B cell (primary cell): ENCODE measurements around the gene ZFYVE21. TPM values are rescaled to one million over a fixed set of nuclear protein-coding genes. Genes with fewer than 3 reads are reported as not detected.

Source experiments
- ATAC-seq: fragments of 200-7000 bp; cut with Tn5 transposase; one replicate; pipeline ENCODE4 v1.10.0; 2021; ENCODE audit warnings: low read depth, mild to moderate bottlenecking, moderate number of reproducible peaks, moderate library complexity
- CTCF ChIA-PET: fragments of 350-600 bp; sonication (Branson Sonifier 250); formaldehyde crosslinking; loops from one replicate; lab custom pipeline; 2021; ENCODE audit warnings: antibody characterized with exemption, inconsistent platforms; lab: Charles Lee
- POLR2A ChIA-PET: fragments of 350-600 bp; sonication (Branson Sonifier 250); formaldehyde crosslinking; loops from one replicate; lab custom pipeline; 2021; ENCODE audit warnings: antibody characterized with exemption; lab: Charles Lee
- DNase-seq: peaks from one replicate; pipeline ENCODE4 v3.0.0; 2013
- H2AFZ ChIP-seq: 2 replicates; pipeline ENCODE4 v1.6.1; 2012; ENCODE audit warnings: mild to moderate bottlenecking, low read depth, low read length; ENCODE audit not compliant: insufficient read depth, poor library complexity, severe bottlenecking
- H3K27ac ChIP-seq, 2 donors: 1 replicate in 1 of 2; 2 replicates in 1 of 2; pipeline ENCODE4 v1.5.1; 2012 to 2013; ENCODE audit warnings: low read length in 2 of 2, mild to moderate bottlenecking in 2 of 2, moderate library complexity in 1 of 2
- H3K27me3 ChIP-seq, 4 experiments: fragments of 200-600 bp in 1 of 4; sonication (generic) in 1 of 4; replicated peaks in 1 of 4; 1 replicate in 2 of 4; 2 replicates in 2 of 4; pipeline versions ENCODE4 v1.6.1 to v1.7.0; 2013 to 2016; ENCODE audit warnings: low read length in 3 of 4, mild to moderate bottlenecking in 2 of 4, mixed read lengths in 1 of 4, moderate library complexity in 1 of 4; ENCODE audit not compliant: insufficient read depth in 4 of 4, control insufficient read depth in 3 of 4; ENCODE audit errors: control extremely low read depth in 1 of 4
- H3K36me3 ChIP-seq, 2 experiments: replicated peaks in 1 of 2; 1 replicate in 1 of 2; 2 replicates in 1 of 2; pipeline versions ENCODE4 v1.6.1 to v1.7.1; 2013; ENCODE audit warnings: low read length in 1 of 2; ENCODE audit not compliant: insufficient read depth in 2 of 2, control insufficient read depth in 1 of 2; ENCODE audit errors: control extremely low read depth in 1 of 2, extremely low read depth in 1 of 2
- H3K4me1 ChIP-seq, 2 donors: fragments of 200-600 bp in 1 of 2; sonication (generic) in 1 of 2; 1 replicate in 1 of 2; 2 replicates in 1 of 2; pipeline versions ENCODE4 v1.5.1 to v1.6.1; 2013 to 2017; ENCODE audit warnings: low read length in 2 of 2; ENCODE audit not compliant: control insufficient read depth in 2 of 2, insufficient read depth in 2 of 2
- H3K4me2 ChIP-seq: replicated peaks from 2 replicates; pipeline ENCODE3; 2012; ENCODE audit warnings: mild to moderate bottlenecking, low read depth, low read length; ENCODE audit not compliant: poor library complexity, severe bottlenecking
- H3K4me3 ChIP-seq, 5 experiments: fragments of 200-600 bp in 1 of 5; sonication (generic) in 1 of 5; 1 replicate in 3 of 5; 2 replicates in 2 of 5; pipeline versions ENCODE4 v1.5.1 to v1.7.0; 2011 to 2016; ENCODE audit warnings: low read length in 4 of 5, mild to moderate bottlenecking in 4 of 5, low read depth in 2 of 5, control low read depth in 1 of 5, moderate library complexity in 1 of 5; ENCODE audit not compliant: insufficient read depth in 1 of 5; ENCODE audit errors: control extremely low read depth in 1 of 5, extremely low read depth in 1 of 5
- H3K79me2 ChIP-seq: fragments of 200-600 bp; sonication (generic); one replicate; pipeline ENCODE4 v1.6.0; 2016; ENCODE audit warnings: low read length; ENCODE audit not compliant: control insufficient read depth, insufficient read depth
- H3K9ac ChIP-seq: fragments of 200-600 bp; sonication (generic); 2 replicates; pipeline ENCODE4 v1.6.1; 2017; ENCODE audit warnings: mild to moderate bottlenecking, low read length, moderate library complexity
- H3K9me3 ChIP-seq, 3 donors: one replicate each; pipeline versions ENCODE4 v1.6.1 to v1.7.1; 2013; ENCODE audit warnings: low read length in 2 of 3; ENCODE audit not compliant: control insufficient read depth in 2 of 3, insufficient read depth in 1 of 3; ENCODE audit errors: control extremely low read depth in 1 of 3
- H4K20me1 ChIP-seq: 2 replicates; pipeline ENCODE4 v1.6.0; 2012; ENCODE audit warnings: mild to moderate bottlenecking, low read length; ENCODE audit not compliant: insufficient read depth, control insufficient read depth, poor library complexity, severe bottlenecking
- H3K27ac Mint-ChIP-seq: one replicate; pipeline ENCODE4 v1.8.0; 2021; ENCODE audit warnings: mixed read lengths
- H3K27me3 Mint-ChIP-seq: one replicate; pipeline ENCODE4 v1.8.0; 2021; ENCODE audit warnings: mixed read lengths
- H3K4me1 Mint-ChIP-seq: one replicate; pipeline ENCODE4 v1.8.0; 2021; ENCODE audit warnings: mixed read lengths
- H3K4me3 Mint-ChIP-seq: one replicate; pipeline ENCODE4 v1.8.0; 2021; ENCODE audit warnings: mixed read lengths
- H3K9me3 Mint-ChIP-seq: one replicate; pipeline ENCODE4 v1.8.0; 2022; ENCODE audit warnings: mixed read lengths; ENCODE audit not compliant: insufficient read depth
- CTCF ChIP-seq: fragments of 200-600 bp; IDR thresholded peaks from one replicate; pipeline ENCODE4 v1.8.0; 2022; ENCODE audit warnings: antibody characterized with exemption, mild to moderate bottlenecking
- EZH2 ChIP-seq: IDR thresholded peaks from 2 replicates; pipeline ENCODE4 v1.6.1; 2012; ENCODE audit warnings: borderline replicate concordance, low read depth, mild to moderate bottlenecking, moderate library complexity, low read length; ENCODE audit not compliant: insufficient read depth, poor library complexity, severe bottlenecking
- WGBS: methylation state at CpG from one replicate; pipeline ENCODE4 v1.1.5; 2013; ENCODE audit warnings: missing lambda C conversion rate; ENCODE audit not compliant: insufficient coverage; 5-methylcytosine and 5-hydroxymethylcytosine counted together
- intact Hi-C: fragments of 100-400 bp; cut with micrococcal nuclease; formaldehyde crosslinking; loops from one replicate; pipeline ENCODE4 v1.10.0; 2022
- polyA plus RNA-seq: library from polyadenylated mRNA; depleted of rRNA; stranded (reverse); fragments of >200 nt; gene quantifications from 2 replicates; pipeline ENCODE4 v1.2.3, GENCODE V29; 2012
- total RNA-seq, 2 donors: library from RNA; stranded (reverse); fragments of 120-200 nt in 1 of 2; gene quantifications; 1 replicate in 1 of 2; 2 replicates in 1 of 2; pipeline versions ENCODE4 v1.2.3 to v1.2.4, GENCODE V29; 2013 to 2022

Gene ZFYVE21
- total and polyA plus RNA-seq, 2 donors (not counting 1 experiment from before 2014, with no cell fraction given) = 17.0 to 18.6 TPM

GRCh38 chr14:103770902-103771301, 55.3 kb downstream of the ZFYVE21 start:
- no peak overlapping the region for H3K4me3 ChIP-seq
- TF ChIP-seq CTCF (no peak), EZH2 (no peak)
- ChIA-PET CTCF (no interaction called here), POLR2A (no interaction called here)
- Mint-ChIP-seq H3K4me1 (no peaks in the 10 kb centered on the region), H3K4me3 (no peak overlapping the region), H3K27me3 (no peaks in the 10 kb centered on the region), H3K9me3 (peaks cover 2% of the 10 kb centered on the region), H3K27ac (no peak overlapping the region)
- no peaks in the 10 kb centered on the region for H3K79me2 ChIP-seq
- H2AFZ ChIP-seq = no peak overlapping the region
- DNase-seq = no peak
- no peaks in the 10 kb centered on the region for H4K20me1 ChIP-seq
- H3K4me1 ChIP-seq = no peaks in the 10 kb centered on the region
- 67% methylated on average over 2 of the region's 4 CpGs for WGBS
- peaks cover 0 to 7% (median 5%) of the 10 kb centered on the region in 3 donors for H3K9me3 ChIP-seq
- no peak overlapping the region for H3K27ac ChIP-seq
- intact Hi-C loops = no loop called here
- ATAC-seq = no peak
- no peak overlapping the region for H3K4me2 ChIP-seq
- no peak overlapping the region for H3K9ac ChIP-seq
- H3K36me3 ChIP-seq = no peaks in the 10 kb centered on the region
- no peaks in the 10 kb centered on the region for H3K27me3 ChIP-seq

GRCh38 chr14:103772078-103772712, 56.6 kb downstream of the ZFYVE21 start:
- Histone ChIP-seq H3K36me3 (no peaks in the 10 kb centered on the region), H3K4me1 (no peaks in the 10 kb centered on the region), H3K79me2 (no peaks in the 10 kb centered on the region), H2AFZ (no peak overlapping the region), H3K27ac (no peak overlapping the region), H3K27me3 (no peaks in the 10 kb centered on the region), H3K9ac (no peak overlapping the region), H3K4me3 (no peak overlapping the region), H3K4me2 (no peak overlapping the region), H3K9me3 (peaks cover 0 to 7% (median 5%) of the 10 kb centered on the region in 3 donors), H4K20me1 (no peaks in the 10 kb centered on the region)
- TF ChIP-seq CTCF = no peak
- no peak for TF ChIP-seq EZH2
- POLR2A ChIA-PET = no interaction called here
- DNase-seq (no peak), ATAC-seq (no peak)
- H3K4me1 Mint-ChIP-seq = no peaks in the 10 kb centered on the region
- no CpG with 5 or more reads among the region's 1 CpG for WGBS
- intact Hi-C loops = no loop called here
- H3K27ac Mint-ChIP-seq = no peak overlapping the region
- H3K9me3 Mint-ChIP-seq = peaks cover 2% of the 10 kb centered on the region
- no peak overlapping the region for H3K4me3 Mint-ChIP-seq
- CTCF ChIA-PET = interaction anchor here (0.5 kb wide), 1 partner anchor 67 kb away, joined by 3 read pairs; no protein-coding TSS in a partner anchor
- H3K27me3 Mint-ChIP-seq = no peaks in the 10 kb centered on the region
